GM19239 (cell line): ENCODE data around the gene ZBTB49.

ENCODE experiments used
- DNase-seq: peaks from one replicate; pipeline ENCODE4 v3.0.0; 2011; ENCODE audit warnings: low spot score; ENCODE audit not compliant: insufficient read length
- FAIRE-seq: peaks from 2 replicates; lab custom pipeline; 2011; peaks lifted over from hg19 to GRCh38; lab: Jason Lieb, UNC

The ZBTB49 gene

GRCh38 chr4:4321951-4322688 lies 32.1 kb downstream of the ZBTB49 start:
- no peak for FAIRE-seq
- no peak for DNase-seq

- no peak for DNase-seq
- FAIRE-seq: no peak
These were observed 33.9 kb downstream of the ZBTB49 start for GRCh38 chr4:4323705-4324534.

- FAIRE-seq: no peak
- DNase-seq: no peak
These were observed 35.3 kb downstream of the ZBTB49 start for GRCh38 chr4:4325321-4325720.

GRCh38 chr4:4326166-4326565 lies 36.1 kb downstream of the ZBTB49 start:
- DNase-seq (no peak), FAIRE-seq (no peak)

- no peak for FAIRE-seq
- DNase-seq: no peak
These were observed 37.6 kb downstream of the ZBTB49 start for GRCh38 chr4:4327652-4328121.

GRCh38 chr4:4328206-4328605 lies 38.2 kb downstream of the ZBTB49 start:
- DNase-seq (no peak), FAIRE-seq (no peak)

- FAIRE-seq (no peak), DNase-seq (no peak)
These were observed 38.8 kb downstream of the ZBTB49 start for GRCh38 chr4:4328840-4329239.

DNA sequence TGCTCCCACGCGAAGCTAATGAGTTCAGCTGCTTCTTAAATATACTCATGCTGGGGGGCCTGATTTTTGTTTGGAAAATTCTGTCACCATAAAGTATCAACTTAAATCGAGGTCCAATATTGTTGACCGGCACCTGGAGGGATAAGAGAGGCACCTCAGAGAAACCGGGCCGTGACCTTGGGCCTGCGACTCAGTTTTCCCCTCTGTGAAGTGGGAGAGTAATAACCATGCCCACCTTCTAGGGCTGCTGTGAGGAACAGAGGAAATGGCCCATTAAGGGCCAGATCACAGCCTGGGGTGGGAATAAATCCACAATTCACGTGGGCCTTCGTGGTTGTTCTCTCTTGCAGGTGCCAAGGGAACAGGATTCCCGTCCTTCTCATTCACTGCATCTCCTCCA lies 39.4 kb downstream of the ZBTB49 start:
- no peak for DNase-seq
- FAIRE-seq: no peak

- DNase-seq (no peak), FAIRE-seq (no peak)
These were observed 40.7 kb downstream of the ZBTB49 start for GRCh38 chr4:4330794-4331193.

DNA sequence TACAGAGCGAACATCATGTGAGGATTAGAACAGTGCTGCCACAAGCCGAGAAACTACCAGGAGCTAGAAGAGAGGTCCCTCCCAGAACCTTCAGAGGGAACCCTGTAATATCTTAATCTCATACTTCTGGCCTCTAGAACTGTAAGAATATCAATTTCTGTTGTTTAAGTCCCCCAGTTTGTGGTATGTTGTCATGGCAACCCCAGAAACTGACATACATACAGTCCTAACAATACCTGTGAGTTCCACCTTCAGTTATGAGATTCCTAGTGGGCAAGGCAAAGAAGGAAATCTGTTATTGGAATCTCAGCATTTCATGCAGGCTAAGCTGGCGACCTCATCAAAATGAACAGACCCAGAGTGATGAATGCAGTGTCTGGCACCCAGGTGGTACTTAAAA lies 42.5 kb downstream of the ZBTB49 start:
- DNase-seq (no peak), FAIRE-seq (no peak)

- FAIRE-seq: no peak
- DNase-seq: no peak
These were observed 43.2 kb downstream of the ZBTB49 start for GRCh38 chr4:4333265-4333706.

DNA sequence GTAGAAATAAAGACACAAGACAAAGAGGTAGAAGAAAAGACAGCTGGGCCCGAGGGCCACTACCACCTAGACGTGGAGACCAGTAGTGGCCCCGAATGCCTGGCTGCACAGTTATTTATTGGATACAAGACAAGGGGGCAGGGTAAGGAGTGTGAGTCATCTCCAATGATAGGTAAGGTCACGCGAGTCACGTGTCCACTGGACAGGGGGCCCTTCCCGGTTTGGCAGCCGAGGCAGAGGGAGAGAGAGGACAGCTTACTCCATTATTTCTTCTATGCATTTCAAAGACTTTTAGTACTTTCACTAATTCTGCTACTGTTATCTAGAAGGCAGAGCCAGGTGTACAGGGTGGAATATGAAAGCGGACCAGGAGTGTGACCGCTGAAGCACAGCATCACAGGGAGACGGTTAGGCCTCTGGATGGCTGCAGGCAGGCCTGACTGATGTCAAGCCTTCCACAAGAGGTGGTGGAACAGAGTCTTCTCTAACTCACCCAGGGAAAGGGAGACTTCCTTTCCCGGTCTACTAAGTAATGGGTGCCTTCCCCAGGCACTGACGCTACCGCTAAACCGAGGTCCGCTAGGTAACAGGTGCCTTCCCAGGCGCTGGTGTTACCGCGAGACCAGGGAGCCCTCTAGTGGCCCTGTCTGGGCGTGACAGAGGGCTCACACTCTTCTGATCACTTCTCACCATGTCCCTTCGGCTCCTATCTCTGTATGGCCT lies 44.9 kb downstream of the ZBTB49 start:
- FAIRE-seq (peak; percentile 76), DNase-seq (peak; percentile 40)

DNA sequence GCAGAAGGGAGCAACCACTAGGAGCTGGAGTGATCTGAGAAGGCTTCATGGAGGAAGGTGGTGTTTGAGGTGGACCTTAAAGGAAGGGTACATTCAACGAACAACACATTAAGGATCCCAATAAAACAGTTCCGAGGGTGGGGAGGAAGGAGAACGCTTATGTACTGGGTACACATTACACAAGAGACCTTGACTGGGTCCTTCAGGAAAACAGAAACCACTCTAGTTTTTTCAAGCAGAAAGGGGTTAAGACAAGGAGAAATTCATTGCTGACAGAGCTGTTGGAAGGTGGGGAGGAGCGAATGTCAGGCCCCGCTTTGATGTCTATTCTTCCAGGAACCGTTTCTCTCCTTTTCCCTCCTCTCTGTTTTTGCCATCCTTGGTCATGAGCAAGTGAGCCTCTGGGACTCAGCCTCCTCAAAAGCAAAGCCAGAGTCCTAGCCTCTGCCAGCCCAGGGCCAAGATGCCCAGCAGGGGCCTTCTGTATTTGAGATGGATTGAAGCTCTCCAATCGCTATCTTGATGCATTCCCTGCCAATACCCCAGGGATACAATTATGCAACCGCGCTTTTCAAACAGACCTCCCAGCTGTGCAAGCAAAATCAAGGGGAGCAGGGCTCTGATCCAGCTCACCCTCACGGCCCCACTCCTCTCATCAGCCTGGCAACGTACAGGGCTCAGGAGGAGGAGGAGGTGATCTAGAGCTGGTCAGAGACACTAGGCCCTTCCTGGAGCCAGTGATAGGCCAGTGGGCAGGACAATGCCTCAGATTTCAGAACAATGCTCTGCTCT lies 48.4 kb downstream of the ZBTB49 start:
- FAIRE-seq: no peak
- DNase-seq: no peak

DNA sequence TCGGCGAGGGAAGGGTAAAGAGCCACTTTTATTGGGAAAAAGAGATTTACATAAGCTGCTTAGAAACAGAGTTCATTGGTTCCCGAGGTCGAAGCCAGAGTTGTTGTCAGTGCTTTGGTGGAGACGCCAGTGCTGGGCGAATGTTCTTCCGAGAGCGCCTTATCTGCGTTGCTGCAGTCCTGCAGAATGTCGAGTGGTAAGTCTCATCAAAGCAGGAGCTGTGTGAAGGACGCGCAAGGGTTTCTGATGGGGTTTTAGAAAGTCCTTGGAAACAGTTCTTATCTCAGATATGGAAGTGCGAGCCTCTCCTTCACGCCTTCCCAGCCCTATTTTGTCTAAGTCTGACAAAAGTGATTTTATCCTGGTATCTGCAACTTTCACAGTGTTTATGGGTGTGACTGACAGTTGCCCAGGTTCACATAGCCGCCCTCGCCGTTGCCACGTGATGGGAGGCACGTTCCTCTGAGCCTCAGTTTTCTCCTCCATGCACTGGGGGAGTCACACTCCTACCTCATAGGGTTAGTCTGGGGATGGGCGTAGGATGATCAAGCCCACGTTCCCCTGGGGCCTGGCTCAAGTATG lies 49.5 kb downstream of the ZBTB49 start:
- no peak for FAIRE-seq
- no peak for DNase-seq

GRCh38 chr4:4341861-4342650 lies 52.0 kb downstream of the ZBTB49 start:
- DNase-seq (no peak), FAIRE-seq (no peak)

DNA sequence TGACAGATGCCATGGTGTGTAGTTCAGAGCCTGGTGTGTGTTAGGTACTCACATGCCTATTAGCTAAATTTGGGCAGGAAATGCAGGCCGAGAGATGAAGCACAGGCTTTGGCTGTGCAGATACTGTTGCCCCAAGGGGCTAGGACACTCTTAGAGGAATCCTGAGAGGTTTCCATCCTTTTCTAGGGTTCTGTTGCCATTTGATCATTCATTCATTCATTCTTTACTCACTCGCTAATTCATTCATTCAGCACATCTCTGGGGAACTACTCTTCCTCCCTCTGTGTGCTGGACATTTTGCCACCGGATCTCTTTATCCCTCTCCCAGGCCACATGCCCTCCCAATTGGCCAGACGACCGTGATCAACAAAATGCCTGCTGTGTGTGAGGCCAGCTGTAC lies 53.0 kb downstream of the ZBTB49 start:
- no peak for DNase-seq
- no peak for FAIRE-seq

DNA sequence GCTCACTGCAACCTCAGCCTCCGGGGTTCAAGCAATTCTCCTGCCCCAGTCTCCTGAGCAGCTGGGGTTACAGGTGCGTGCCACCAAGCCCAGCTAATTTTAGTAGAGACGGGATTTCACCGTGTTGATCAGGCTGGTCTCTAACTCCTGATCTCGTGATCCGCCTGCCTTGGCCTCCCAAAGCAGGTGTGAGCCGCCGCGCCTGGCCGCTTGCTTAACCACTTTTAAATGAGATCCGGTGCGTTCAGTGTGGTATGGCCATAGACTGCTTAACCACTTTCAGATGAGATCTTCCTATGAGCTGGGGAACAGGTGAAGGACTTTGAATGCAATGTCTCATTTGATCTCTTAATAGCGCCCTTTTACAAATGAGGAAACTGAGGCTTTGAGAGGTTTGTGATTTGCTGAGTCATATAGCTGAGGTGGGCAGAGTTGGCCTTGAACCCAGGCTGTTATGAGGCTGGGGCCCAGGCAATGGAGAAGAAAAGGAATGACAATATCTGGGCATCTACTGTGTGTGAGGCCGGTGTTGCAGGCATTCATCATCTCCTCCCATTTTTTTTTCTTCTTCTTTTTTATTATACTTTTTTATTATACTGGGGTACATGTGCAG lies 55.0 kb downstream of the ZBTB49 start:
- FAIRE-seq (peak; percentile 94), DNase-seq (peak; percentile 12)

DNA sequence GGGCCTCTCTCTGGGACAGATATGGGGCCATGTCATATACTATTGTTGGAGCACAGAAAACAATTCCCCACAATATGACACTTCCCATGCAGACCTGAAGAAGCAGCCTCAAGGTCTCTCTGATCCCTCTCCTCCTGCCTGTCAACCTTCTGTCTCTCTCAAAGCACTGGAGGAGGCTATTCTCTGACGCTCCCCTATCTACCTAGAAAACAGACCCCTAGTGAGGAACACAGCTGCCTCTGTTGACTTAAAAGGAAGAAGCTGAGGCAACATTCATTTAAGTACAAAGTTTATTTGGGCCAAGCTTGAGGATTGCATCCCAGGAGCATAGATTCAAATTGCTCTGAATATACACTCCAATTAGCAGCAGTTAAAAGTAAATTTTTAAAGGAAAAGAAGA lies 57.5 kb downstream of the ZBTB49 start:
- FAIRE-seq (no peak), DNase-seq (no peak)
